NCI-H82 (cell line): ENCODE measurements around the gene CLCN6.
A peak's percentile ranks its signal among the peaks of the same experiment; 100 is the strongest.

Experiments
- DNase-seq: peaks from one replicate; lab custom pipeline; 2025; lab: John Stamatoyannopoulos, UW

CLCN6 gene

GRCh38 chr1:11879311-11880180 is 73.6 kb downstream of the CLCN6 start:
- no peak for DNase-seq

GRCh38 chr1:11880181-11880575 is 74.2 kb downstream of the CLCN6 start:
- DNase-seq, result no peak

GRCh38 chr1:11880911-11881748 is 75.1 kb downstream of the CLCN6 start:
- DNase-seq, result peak; percentile 35

GRCh38 chr1:11881749-11882441 is 75.9 kb downstream of the CLCN6 start:
- DNase-seq, result no peak

- DNase-seq, result peak; percentile 69
Observed at GRCh38 chr1:11882814-11883538, 77.0 kb downstream of the CLCN6 start.

GRCh38 chr1:11885916-11886315 is 79.9 kb downstream of the CLCN6 start:
- DNase-seq, result peak; percentile 74

GRCh38 chr1:11886986-11887665 is 81.1 kb downstream of the CLCN6 start:
- DNase-seq, result no peak

DNA sequence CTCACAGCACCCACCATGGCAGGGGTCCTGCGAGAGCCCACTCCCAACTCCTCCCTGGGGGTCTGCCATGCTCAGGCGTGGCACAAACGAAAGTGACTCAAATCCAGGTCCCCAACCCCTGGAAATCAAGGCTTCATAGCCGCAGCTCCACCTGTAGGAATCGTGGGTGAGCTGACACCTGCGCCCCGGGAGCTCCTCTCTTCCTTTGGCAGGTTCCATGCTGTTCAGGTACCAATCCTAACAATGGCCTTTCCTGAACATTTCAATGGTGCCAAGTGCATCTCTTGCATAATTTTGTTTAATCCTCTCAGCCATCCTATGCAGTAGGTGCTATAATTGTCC is 81.6 kb downstream of the CLCN6 start:
- DNase-seq, result no peak

- no peak for DNase-seq
Observed at GRCh38 chr1:11888206-11888876, 82.3 kb downstream of the CLCN6 start.

DNA sequence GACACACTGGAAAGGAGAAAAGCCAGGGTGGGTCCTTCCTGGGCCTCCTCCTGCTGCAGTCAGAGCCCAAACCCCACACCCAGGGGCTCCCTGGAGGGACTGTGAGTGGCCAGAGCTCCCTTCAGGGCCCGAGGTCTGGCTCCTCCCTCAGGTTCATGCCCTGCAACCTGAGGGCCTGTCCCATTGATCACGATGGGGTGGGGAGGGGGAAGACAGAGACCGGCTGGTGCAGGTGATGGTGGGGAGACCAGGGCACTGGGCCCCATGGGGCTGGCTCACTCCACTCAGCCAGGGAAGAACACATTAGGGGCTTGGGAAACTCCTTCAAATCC is 82.9 kb downstream of the CLCN6 start:
- no peak for DNase-seq

- no peak for DNase-seq
Observed at GRCh38 chr1:11891433-11892186, 85.6 kb downstream of the CLCN6 start.
